ENCODE measurements around the gene YPEL2. TPM values are rescaled to one million over a fixed set of nuclear protein-coding genes. Genes with fewer than 3 reads are reported as not detected.

The YPEL2 gene
- total RNA-seq, 1 experiment from 2014 or later = 4.7 TPM

DNA sequence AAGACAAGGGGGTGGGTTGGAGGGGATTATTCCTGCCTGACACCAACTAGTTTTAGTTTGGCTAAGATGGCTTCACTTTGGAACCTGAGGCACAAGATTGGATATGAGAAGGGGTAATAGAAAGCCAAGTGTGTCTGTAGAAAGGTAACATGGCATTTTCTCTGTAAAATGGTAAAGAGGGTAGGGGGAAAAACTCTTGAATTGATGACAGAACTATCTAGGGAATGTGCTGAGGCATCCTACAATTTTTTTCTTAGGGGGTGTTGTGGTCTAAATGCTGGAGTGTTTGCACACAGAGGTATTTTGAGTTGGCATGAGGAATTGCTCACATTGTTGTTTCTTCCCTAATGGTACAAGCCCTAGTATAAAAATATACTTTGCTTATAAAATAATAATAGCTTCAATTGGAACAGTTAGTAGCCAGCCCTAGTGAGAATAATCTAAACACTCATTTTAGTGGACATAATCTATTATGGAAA is 25.8 kb downstream of the YPEL2 start:
- ChIA-PET CTCF (no interaction called here), POLR2A (no interaction called here), RAD21 (ENCODE audit: low non-redundant PET in 1 of 2, low total read pairs in 2 of 2, uncharacterized antibody in 2 of 2, unreplicated experiment in 2 of 2) (no interaction called here)
- intact Hi-C loops (cut with micrococcal nuclease) = no loop called here
- H3K79me2 ChIP-seq (ENCODE audit: insufficient read depth, low read length) = no peaks in the 10 kb centered on the region
- H3K4me2 ChIP-seq (ENCODE audit: low read length) = no peak overlapping the region
- H2AFZ ChIP-seq (ENCODE audit: low read depth, low read length, poor library complexity, severe bottlenecking) = no peak overlapping the region
- H3K9me2 ChIP-seq (ENCODE audit: insufficient read depth) = no peaks in the 10 kb centered on the region
- H3K27me3 ChIP-seq (ENCODE audit: insufficient read depth, low read length) = peaks cover 10% of the 10 kb centered on the region; the same call in 1 of the 2 replicates
- H3K9me3 ChIP-seq (ENCODE audit: control insufficient read depth in 1 of 2, insufficient read depth in 1 of 2, low read depth in 1 of 2, low read length in 2 of 2) = no peaks in the 10 kb centered on the region
- no peaks in the 10 kb centered on the region for H4K20me1 ChIP-seq (ENCODE audit: insufficient read depth)
- H3K36me3 ChIP-seq (ENCODE audit: control insufficient read depth in 1 of 2, insufficient read depth in 2 of 2, low read length in 2 of 2) = no peaks in the 10 kb centered on the region
- DNase-seq (ENCODE audit: low read depth, low spot score) (no peak), ATAC-seq (no peak)
- peaks cover 26 to 30% of the 10 kb centered on the region in 2 experiments for H3K4me1 ChIP-seq (ENCODE audit: control insufficient read depth in 1 of 2, insufficient read depth in 2 of 2, low read length in 2 of 2)
- no TSS peak for BruUV-seq (replicated peaks)
- no peak overlapping the region for H3K4me3 ChIP-seq (replicated peaks in 1 of 2; ENCODE audit: low read depth in 1 of 2, low read length in 2 of 2)
- H3K9ac ChIP-seq (ENCODE audit: low read length) = no peak overlapping the region
- no peak overlapping the region for H3K27ac ChIP-seq (ENCODE audit: low read depth, low read length)
- no peak for TF ChIP-seq SIN3A (IDR thresholded peaks at IDR 0.05; ENCODE audit: low read depth)
- TF ChIP-seq CBX3 (IDR thresholded peaks at IDR 0.05; ENCODE audit: low read depth) = no peak
- no peak for TF ChIP-seq TCF7L2 (IDR thresholded peaks at IDR 0.05; ENCODE audit: borderline replicate concordance, extremely low read depth, insufficient read depth, insufficient read length)
- TF ChIP-seq YY1 (IDR thresholded peaks at IDR 0.05; ENCODE audit: extremely low read depth, insufficient replicate concordance, low read depth, low read length) = no peak
- TF ChIP-seq ZFX (IDR thresholded peaks at IDR 0.05) = no peak
- TF ChIP-seq, protein P1, sequence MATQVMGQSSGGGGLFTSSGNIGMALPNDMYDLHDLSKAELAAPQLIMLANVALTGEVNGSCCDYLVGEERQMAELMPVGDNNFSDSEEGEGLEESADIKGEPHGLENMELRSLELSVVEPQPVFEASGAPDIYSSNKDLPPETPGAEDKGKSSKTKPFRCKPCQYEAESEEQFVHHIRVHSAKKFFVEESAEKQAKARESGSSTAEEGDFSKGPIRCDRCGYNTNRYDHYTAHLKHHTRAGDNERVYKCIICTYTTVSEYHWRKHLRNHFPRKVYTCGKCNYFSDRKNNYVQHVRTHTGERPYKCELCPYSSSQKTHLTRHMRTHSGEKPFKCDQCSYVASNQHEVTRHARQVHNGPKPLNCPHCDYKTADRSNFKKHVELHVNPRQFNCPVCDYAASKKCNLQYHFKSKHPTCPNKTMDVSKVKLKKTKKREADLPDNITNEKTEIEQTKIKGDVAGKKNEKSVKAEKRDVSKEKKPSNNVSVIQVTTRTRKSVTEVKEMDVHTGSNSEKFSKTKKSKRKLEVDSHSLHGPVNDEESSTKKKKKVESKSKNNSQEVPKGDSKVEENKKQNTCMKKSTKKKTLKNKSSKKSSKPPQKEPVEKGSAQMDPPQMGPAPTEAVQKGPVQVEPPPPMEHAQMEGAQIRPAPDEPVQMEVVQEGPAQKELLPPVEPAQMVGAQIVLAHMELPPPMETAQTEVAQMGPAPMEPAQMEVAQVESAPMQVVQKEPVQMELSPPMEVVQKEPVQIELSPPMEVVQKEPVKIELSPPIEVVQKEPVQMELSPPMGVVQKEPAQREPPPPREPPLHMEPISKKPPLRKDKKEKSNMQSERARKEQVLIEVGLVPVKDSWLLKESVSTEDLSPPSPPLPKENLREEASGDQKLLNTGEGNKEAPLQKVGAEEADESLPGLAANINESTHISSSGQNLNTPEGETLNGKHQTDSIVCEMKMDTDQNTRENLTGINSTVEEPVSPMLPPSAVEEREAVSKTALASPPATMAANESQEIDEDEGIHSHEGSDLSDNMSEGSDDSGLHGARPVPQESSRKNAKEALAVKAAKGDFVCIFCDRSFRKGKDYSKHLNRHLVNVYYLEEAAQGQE (IDR thresholded peaks at IDR 0.05; ENCODE audit: low read depth) = no peak
- no peak for TF ChIP-seq EZH2phosphoT487 (IDR thresholded peaks at IDR 0.05; ENCODE audit: borderline replicate concordance)
- TF ChIP-seq FOSL1 (IDR thresholded peaks at IDR 0.05; ENCODE audit: low read depth) = no peak
- no peak for TF ChIP-seq JUND (IDR thresholded peaks at IDR 0.05)
- no peak for TF ChIP-seq ELF1 (IDR thresholded peaks at IDR 0.05; ENCODE audit: borderline replicate concordance, low read depth)
- TF ChIP-seq SRF (IDR thresholded peaks at IDR 0.05; ENCODE audit: low read depth) = no peak
- TF ChIP-seq POLR2AphosphoS5 (IDR thresholded peaks at IDR 0.05; ENCODE audit: low read depth, low read length) = no peak
- TF ChIP-seq, protein P2, sequence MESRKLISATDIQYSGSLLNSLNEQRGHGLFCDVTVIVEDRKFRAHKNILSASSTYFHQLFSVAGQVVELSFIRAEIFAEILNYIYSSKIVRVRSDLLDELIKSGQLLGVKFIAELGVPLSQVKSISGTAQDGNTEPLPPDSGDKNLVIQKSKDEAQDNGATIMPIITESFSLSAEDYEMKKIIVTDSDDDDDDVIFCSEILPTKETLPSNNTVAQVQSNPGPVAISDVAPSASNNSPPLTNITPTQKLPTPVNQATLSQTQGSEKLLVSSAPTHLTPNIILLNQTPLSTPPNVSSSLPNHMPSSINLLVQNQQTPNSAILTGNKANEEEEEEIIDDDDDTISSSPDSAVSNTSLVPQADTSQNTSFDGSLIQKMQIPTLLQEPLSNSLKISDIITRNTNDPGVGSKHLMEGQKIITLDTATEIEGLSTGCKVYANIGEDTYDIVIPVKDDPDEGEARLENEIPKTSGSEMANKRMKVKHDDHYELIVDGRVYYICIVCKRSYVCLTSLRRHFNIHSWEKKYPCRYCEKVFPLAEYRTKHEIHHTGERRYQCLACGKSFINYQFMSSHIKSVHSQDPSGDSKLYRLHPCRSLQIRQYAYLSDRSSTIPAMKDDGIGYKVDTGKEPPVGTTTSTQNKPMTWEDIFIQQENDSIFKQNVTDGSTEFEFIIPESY (IDR thresholded peaks at IDR 0.05; ENCODE audit: extremely low read depth, insufficient replicate concordance, low read length) = no peak
- TF ChIP-seq, protein P3, sequence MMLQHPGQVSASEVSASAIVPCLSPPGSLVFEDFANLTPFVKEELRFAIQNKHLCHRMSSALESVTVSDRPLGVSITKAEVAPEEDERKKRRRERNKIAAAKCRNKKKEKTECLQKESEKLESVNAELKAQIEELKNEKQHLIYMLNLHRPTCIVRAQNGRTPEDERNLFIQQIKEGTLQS (IDR thresholded peaks at IDR 0.05) = no peak
- TF ChIP-seq, protein P4, sequence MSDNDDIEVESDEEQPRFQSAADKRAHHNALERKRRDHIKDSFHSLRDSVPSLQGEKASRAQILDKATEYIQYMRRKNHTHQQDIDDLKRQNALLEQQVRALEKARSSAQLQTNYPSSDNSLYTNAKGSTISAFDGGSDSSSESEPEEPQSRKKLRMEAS (IDR thresholded peaks at IDR 0.05) = no peak
- TF ChIP-seq POLR2A (IDR thresholded peaks at IDR 0.05; ENCODE audit: borderline replicate concordance, extremely low read depth, insufficient read depth, insufficient read length) = no peak
- no peak for TF ChIP-seq CEBPB (IDR thresholded peaks at IDR 0.05; ENCODE audit: low read depth)
- TF ChIP-seq ZNF274 (IDR thresholded peaks at IDR 0.05; ENCODE audit: low read depth, low read length) = no peak

Data from HCT116 (cell line).